Measurements from ENCODE around the gene ASTN2. TPM values are rescaled to one million over a fixed set of nuclear protein-coding genes. Genes with fewer than 3 reads are reported as not detected.

The ASTN2 gene
- polyA plus RNA-seq, 1 donor, result 4.5 TPM

DNA sequence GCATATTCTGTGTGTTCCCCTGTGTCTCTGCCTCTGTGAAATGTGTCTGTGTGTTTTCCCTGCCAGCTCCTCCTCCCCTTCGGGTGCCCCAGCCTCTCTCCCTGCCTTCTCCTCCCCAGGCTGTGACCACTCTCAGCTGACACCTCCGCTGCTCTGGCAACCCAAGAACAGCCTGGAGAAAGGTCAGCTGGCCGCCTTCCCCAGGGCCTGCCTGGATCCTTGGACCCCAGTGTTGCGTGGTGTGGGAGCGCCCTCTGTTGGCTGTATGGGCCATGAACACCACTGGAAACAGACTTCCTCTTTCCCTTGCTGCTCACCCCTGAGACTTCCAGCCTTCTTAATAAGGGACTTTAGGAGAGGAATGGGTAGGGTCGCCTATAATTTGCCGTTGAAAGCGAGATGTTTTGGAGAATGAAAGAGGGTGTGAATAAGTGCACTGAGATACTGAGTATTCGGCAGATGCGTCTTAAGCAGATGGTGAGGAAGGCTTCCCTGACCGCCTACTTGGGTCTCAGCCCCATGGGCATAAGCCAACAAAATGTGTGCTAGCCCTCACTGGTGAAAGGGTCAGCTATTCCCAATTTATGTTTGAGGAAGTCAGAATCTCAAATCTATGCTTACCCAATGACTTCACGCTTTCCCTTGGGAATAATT, 842.6 kb downstream of the ASTN2 start:
- DNase-seq (ENCODE audit: low read depth), result no peak

DNA sequence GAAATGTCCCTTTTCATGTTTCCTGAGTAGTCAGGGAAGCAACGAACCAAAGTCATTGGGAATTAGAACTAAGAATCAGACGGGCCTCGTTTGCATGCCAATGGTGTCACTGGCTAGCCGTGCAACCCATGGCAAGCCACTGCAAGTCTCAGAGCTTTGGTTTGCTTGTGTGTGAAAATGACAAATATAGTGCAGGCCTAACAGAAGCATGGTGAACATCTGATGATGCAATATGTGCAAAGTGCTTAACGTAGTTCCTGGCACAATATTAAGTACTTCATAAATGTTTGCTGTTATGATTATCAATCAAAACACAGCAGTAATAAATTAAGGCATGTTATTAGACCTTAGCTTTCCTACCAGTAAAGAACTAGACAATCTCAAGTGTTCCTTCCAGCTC, 845.7 kb downstream of the ASTN2 start:
- no peak for DNase-seq (ENCODE audit: low read depth)

- no peak for DNase-seq (ENCODE audit: low read depth)
Measured at GRCh38 chr9:116566677-116567488, 848.0 kb downstream of the ASTN2 start.

DNA sequence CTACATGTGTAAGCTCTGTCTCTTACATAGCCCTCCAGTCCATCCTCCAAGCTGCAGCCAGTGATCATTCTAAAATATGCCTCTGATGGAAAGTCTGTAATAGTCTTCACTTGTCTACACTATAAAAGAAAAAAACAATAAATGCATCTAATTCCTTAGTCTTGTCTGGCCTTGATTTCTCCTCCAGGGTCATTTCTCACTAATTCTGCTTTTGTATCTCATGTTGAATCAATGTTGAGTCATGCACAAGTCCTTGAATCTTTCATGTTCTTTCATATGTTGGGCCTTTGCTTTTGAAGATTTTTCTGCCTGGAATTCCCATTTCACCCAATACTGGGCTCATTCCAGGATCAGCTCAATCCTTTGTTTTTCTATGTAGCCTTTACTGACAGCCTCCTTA, 848.9 kb downstream of the ASTN2 start:
- no peak for DNase-seq (ENCODE audit: low read depth)

DNA sequence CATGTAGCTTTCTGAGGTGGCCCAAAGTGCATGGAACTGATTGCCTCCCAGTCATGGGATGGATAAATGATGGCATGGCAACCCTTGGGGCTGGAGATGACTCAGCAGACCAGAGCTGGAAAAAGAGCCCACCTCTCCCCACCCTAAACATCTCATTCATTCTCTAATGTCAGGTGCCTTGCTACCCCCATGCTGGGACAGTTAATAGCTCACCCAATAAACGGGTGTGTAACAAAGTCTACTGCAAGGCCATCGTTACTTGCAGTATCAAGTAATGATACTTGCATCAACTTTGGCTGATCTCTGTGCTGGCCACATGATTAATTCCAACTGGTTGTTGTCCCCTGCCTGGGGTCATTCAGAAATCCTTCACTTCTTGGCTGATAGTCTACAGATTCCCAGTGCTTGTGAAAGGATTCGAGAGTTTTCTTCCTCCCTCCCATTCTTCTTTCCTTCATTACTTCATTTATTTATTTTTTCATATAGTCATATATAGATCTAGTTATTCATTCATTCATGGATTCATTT, 850.5 kb downstream of the ASTN2 start:
- no peak for DNase-seq (ENCODE audit: low read depth)

GRCh38 chr9:116558818-116559540, 855.9 kb downstream of the ASTN2 start:
- DNase-seq (ENCODE audit: low read depth), result no peak

DNA sequence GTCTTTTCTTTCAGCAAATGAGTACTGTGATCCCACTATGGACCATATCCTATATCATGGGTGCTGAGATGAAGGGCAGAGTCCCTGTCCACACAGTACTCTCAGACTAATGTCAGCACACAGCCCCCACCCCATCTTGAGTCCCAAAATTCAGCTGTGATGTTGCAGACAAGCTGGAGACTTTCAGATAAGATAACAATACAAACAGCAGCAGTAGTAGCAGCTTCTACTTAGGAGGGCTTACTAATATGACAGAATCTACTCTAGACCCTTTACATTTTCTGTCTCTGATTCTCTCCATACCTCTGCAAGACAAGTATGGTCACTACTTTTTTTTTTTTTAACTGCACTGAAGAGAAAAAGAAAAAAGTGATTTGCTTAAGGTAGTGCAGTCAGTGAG, 856.8 kb downstream of the ASTN2 start:
- no peak for DNase-seq (ENCODE audit: low read depth)

- DNase-seq (ENCODE audit: low read depth), result no peak
Measured at GRCh38 chr9:116555556-116556155, 859.2 kb downstream of the ASTN2 start.

DNA sequence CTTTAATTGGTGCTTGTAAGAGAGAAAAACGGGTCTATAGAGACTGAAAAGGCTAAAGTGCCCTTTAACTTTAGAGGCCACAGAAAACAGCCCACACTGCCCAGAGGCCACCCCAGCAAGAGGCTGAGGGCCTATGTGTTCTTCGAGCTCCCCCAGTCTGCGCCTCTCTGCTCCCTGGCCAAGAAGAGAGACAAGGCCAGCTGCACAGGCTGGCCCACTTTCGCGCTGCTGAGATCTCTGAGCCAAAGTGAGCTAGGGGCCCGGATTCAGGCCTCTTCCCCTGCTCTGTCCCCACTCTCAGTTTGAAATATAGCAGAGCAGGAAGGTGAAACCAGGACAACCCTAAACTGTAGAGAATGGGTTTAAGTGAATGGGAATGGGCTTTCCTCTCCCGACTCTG, 859.7 kb downstream of the ASTN2 start:
- DNase-seq (ENCODE audit: low read depth), result peak; percentile 55

GRCh38 chr9:116550696-116551436, 864.0 kb downstream of the ASTN2 start:
- DNase-seq (ENCODE audit: low read depth), result no peak

DNA sequence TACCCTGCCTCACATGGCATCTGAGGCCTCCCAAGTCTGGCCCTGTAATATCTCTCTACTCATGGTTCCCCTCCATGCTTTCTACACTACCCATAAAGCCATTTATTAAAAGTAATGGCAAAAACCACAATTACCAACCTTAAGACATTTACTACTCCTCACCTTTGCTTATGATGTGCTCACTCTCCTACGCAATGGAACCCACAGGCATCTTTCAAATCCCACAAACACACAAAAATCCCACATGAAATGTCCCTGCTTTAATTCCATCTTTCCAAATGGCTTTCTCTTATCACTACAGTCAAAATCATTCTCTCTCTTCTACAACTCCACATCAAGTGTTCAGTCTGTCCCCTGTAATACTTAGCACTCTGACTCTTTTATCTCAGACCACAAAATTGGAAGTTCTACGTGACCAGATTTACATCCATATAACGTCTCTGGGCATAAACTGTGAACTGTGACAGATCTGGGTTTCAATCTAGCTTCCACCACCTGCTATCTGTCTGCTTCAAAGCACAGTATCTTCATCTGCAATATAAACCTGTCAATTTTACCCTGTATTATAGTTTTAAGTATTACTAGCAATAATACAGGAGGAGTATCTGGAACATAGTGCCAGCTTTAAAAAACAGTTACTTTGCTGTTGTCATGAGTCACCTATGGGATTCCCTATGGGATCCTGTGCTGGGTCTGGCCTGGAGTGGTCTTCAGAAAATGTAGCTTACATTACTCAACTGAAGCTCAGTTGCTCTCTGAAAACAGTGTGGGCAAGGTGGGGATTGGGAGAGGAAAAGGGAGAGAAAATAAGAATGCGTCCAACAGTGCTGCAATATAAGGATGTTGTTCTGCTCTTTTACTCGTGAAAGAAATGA, 864.8 kb downstream of the ASTN2 start:
- no peak for DNase-seq (ENCODE audit: low read depth)

DNA sequence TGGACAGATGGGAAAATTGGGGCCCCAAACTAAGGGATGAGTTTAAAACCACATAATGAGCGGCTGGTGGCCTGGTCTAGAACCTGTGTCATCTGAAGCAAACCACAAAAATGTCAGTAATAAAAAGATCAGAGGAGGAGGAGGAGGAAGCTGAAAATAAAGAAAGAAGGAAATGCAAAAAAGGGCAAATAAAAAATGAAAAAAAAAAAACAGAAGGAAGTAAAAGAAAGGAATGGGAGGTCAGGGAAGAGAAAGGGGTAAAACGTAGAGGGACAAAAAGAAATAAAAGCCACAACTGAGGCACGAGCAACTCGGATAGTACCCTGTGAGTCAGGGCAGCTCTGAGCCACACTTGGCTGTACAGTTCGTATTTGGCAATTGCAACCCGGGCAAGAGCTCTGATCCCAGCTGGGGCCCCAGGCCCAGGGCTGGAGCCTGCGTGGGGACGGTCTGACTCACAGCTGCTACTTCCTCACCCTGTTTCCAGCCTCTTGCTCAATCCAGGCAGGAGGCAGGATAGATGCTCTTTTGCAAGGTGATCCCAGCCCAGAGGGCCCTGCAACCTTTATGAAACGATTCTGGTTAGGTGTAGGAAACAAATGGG, 865.7 kb downstream of the ASTN2 start:
- no peak for DNase-seq (ENCODE audit: low read depth)

DNA sequence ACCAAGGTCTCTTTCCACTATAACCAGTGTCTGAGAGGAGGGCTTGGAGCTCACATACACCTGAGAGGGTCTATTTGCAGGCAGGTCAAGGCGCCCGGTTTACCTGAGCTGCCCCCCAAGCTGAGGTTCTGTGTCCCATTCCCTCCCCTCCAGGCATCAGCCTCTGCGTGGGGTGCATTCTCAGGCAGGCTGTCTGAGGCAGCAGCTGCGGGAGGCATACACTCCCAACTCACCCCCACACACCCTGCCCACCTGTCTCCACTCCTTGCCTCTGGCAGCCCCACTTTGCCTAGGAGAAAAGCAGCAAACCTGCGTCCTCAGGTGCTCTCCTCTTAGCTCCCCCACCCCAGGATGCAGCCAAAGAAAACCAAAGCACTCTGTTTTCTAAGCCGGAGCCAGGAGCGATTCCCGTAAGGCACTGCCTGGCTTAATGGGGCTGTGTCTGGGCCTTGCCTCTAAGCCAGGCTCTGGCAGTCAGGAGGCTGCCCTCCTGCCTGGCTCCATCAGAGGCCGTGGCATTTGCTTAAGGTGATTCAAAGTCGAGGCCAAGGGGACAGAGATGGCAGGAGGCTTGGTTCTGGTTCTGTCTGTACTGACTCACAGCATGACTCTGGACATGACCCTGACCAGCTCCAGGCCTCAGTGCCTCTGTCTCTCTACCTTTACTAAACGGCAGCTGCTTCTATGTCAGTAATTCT, 867.0 kb downstream of the ASTN2 start:
- no peak for DNase-seq (ENCODE audit: low read depth)

- DNase-seq (ENCODE audit: low read depth), result no peak
Measured at GRCh38 chr9:116546711-116547581, 867.9 kb downstream of the ASTN2 start.

- DNase-seq (ENCODE audit: low read depth), result no peak
Measured at GRCh38 chr9:116544896-116545295, 870.0 kb downstream of the ASTN2 start.

GRCh38 chr9:116543731-116544400, 871.0 kb downstream of the ASTN2 start:
- DNase-seq (ENCODE audit: low read depth), result no peak

DNA sequence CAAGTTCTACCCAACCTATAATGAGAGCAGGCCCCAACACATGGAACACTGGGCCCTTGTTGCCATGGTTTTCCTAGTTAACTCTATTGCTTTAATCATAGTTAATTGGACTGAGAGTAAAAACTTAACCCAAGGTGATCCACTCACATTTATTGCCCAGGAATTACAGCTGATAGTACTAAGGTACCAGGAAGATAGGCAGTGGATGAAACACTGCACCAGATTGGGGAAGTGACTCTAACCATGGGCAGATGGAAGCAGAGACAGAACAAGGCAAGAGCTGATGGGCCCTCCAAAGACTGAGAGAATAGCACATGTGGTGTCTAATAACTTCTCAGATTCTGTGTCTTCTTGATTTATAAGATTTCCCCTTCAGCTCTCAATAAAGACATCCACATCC, 873.5 kb downstream of the ASTN2 start:
- no peak for DNase-seq (ENCODE audit: low read depth)

- DNase-seq (ENCODE audit: low read depth), result no peak
Measured at GRCh38 chr9:116539549-116539948, 875.3 kb downstream of the ASTN2 start.

All from forelimb muscle (tissue), 1 donor.